Measurements from ENCODE around the gene HSD17B2. TPM values are rescaled to one million over a fixed set of nuclear protein-coding genes. Genes with fewer than 3 reads are reported as not detected.

The HSD17B2 gene
- total and polyA plus RNA-seq, 7 experiments from 2014 or later = not detected

- Mint-ChIP-seq H3K4me1 (no peaks in the 10 kb centered on the region), H3K27ac (no peak overlapping the region), H3K4me3 (no peak overlapping the region), H3K36me3 (no peaks in the 10 kb centered on the region), H3K27me3 (peaks cover 16 to 37% (median 22%) of the 10 kb centered on the region in 5 donors), H3K9me3 (peaks cover 0 to 3% (median 0%) of the 10 kb centered on the region in 11 donors)
- intact Hi-C loops (cut with micrococcal nuclease) = no loop called here
- POLR2A ChIA-PET = interaction anchor here (0.6 kb wide), 1 partner anchor 56 kb away, joined by 3 read pairs; no protein-coding TSS in a partner anchor
- H3K36me3 ChIP-seq (ENCODE audit: control insufficient read depth in 2 of 3, insufficient read depth in 3 of 3, low read length in 3 of 3) = no peaks in the 10 kb centered on the region
- no peak for ATAC-seq
- CTCF ChIA-PET = no interaction called here
- H3K9me3 ChIP-seq (ENCODE audit: control insufficient read depth in 2 of 3, low read length in 3 of 3) = no peaks in the 10 kb centered on the region
- no peak overlapping the region for H3K27ac ChIP-seq (ENCODE audit: low read depth, low read length)
- no peaks in the 10 kb centered on the region for H3K4me1 ChIP-seq (ENCODE audit: control insufficient read depth in 2 of 2, insufficient read depth in 2 of 2, low read length in 2 of 2)
- H3K27me3 ChIP-seq (ENCODE audit: control insufficient read depth in 2 of 2, insufficient read depth in 2 of 2, low read length in 2 of 2) = no peaks in the 10 kb centered on the region
- no peak overlapping the region for H3K4me3 ChIP-seq (ENCODE audit: low read length)
- DNase-seq = no peak
These were observed 15.9 kb downstream of the HSD17B2 start for GRCh38 chr16:82050909-82051357.

GRCh38 chr16:82051656-82052055 is 16.6 kb downstream of the HSD17B2 start:
- H3K27ac ChIP-seq (ENCODE audit: low read depth, low read length) = no peak overlapping the region
- Mint-ChIP-seq H3K27ac (no peak overlapping the region), H3K27me3 (peaks cover 15 to 37% (median 24%) of the 10 kb centered on the region in 5 donors), H3K4me1 (no peaks in the 10 kb centered on the region), H3K9me3 (peaks cover 0 to 3% (median 0%) of the 10 kb centered on the region in 11 donors), H3K36me3 (no peaks in the 10 kb centered on the region), H3K4me3 (no peak overlapping the region)
- H3K4me3 ChIP-seq (ENCODE audit: low read length) = no peak overlapping the region
- intact Hi-C loops (cut with micrococcal nuclease) = no loop called here
- ATAC-seq (no peak), DNase-seq (no peak)
- POLR2A ChIA-PET = no interaction called here
- no peaks in the 10 kb centered on the region for H3K4me1 ChIP-seq (ENCODE audit: control insufficient read depth in 2 of 2, insufficient read depth in 2 of 2, low read length in 2 of 2)
- no peaks in the 10 kb centered on the region for H3K36me3 ChIP-seq (ENCODE audit: control insufficient read depth in 2 of 3, insufficient read depth in 3 of 3, low read length in 3 of 3)
- no peaks in the 10 kb centered on the region for H3K27me3 ChIP-seq (ENCODE audit: control insufficient read depth in 2 of 2, insufficient read depth in 2 of 2, low read length in 2 of 2)
- CTCF ChIA-PET = no interaction called here
- no peaks in the 10 kb centered on the region for H3K9me3 ChIP-seq (ENCODE audit: control insufficient read depth in 2 of 3, low read length in 3 of 3)

GRCh38 chr16:82055117-82055516 is 20.1 kb downstream of the HSD17B2 start:
- Histone ChIP-seq H3K27me3 (ENCODE audit: control insufficient read depth in 2 of 2, insufficient read depth in 2 of 2, low read length in 2 of 2) (no peaks in the 10 kb centered on the region), H3K4me3 (ENCODE audit: low read length) (no peak overlapping the region), H3K9me3 (ENCODE audit: control insufficient read depth in 2 of 3, low read length in 3 of 3) (no peaks in the 10 kb centered on the region), H3K36me3 (ENCODE audit: control insufficient read depth in 2 of 3, insufficient read depth in 3 of 3, low read length in 3 of 3) (no peaks in the 10 kb centered on the region), H3K4me1 (ENCODE audit: control insufficient read depth in 2 of 2, insufficient read depth in 2 of 2, low read length in 2 of 2) (no peaks in the 10 kb centered on the region), H3K27ac (ENCODE audit: low read depth, low read length) (no peak overlapping the region)
- POLR2A ChIA-PET = no interaction called here
- Mint-ChIP-seq H3K4me3 (no peak overlapping the region), H3K36me3 (no peaks in the 10 kb centered on the region), H3K27me3 (peaks cover 0 to 31% (median 17%) of the 10 kb centered on the region in 5 donors), H3K9me3 (peaks cover 0 to 3% (median 0%) of the 10 kb centered on the region in 11 donors), H3K27ac (no peak overlapping the region), H3K4me1 (no peaks in the 10 kb centered on the region)
- CTCF ChIA-PET = no interaction called here
- ATAC-seq = no peak
- intact Hi-C loops (cut with micrococcal nuclease) = no loop called here
- DNase-seq = no peak

GRCh38 chr16:82055728-82056549 is 20.9 kb downstream of the HSD17B2 start:
- H3K4me1 ChIP-seq (ENCODE audit: control insufficient read depth in 2 of 2, insufficient read depth in 2 of 2, low read length in 2 of 2) = no peaks in the 10 kb centered on the region
- intact Hi-C loops (cut with micrococcal nuclease) = no loop called here
- H3K27me3 ChIP-seq (ENCODE audit: control insufficient read depth in 2 of 2, insufficient read depth in 2 of 2, low read length in 2 of 2) = no peaks in the 10 kb centered on the region
- CTCF ChIA-PET = no interaction called here
- Mint-ChIP-seq H3K9me3 (peaks cover 0 to 3% (median 0%) of the 10 kb centered on the region in 11 donors), H3K4me1 (no peaks in the 10 kb centered on the region), H3K36me3 (no peaks in the 10 kb centered on the region), H3K4me3 (no peak overlapping the region), H3K27me3 (peaks cover 8 to 34% (median 18%) of the 10 kb centered on the region in 5 donors), H3K27ac (no peak overlapping the region)
- DNase-seq (no peak), ATAC-seq (no peak)
- no peaks in the 10 kb centered on the region for H3K9me3 ChIP-seq (ENCODE audit: control insufficient read depth in 2 of 3, low read length in 3 of 3)
- H3K4me3 ChIP-seq (ENCODE audit: low read length) = no peak overlapping the region
- no peak overlapping the region for H3K27ac ChIP-seq (ENCODE audit: low read depth, low read length)
- POLR2A ChIA-PET = no interaction called here
- no peaks in the 10 kb centered on the region for H3K36me3 ChIP-seq (ENCODE audit: control insufficient read depth in 2 of 3, insufficient read depth in 3 of 3, low read length in 3 of 3)

GRCh38 chr16:82056550-82056896 is 21.5 kb downstream of the HSD17B2 start:
- H3K4me1 ChIP-seq (ENCODE audit: control insufficient read depth in 2 of 2, insufficient read depth in 2 of 2, low read length in 2 of 2) = no peaks in the 10 kb centered on the region
- no peaks in the 10 kb centered on the region for H3K36me3 Mint-ChIP-seq
- no peaks in the 10 kb centered on the region for H3K36me3 ChIP-seq (ENCODE audit: control insufficient read depth in 2 of 3, insufficient read depth in 3 of 3, low read length in 3 of 3)
- no peak overlapping the region for H3K27ac Mint-ChIP-seq
- no peaks in the 10 kb centered on the region for H3K27me3 ChIP-seq (ENCODE audit: control insufficient read depth in 2 of 2, insufficient read depth in 2 of 2, low read length in 2 of 2)
- DNase-seq = no peak
- no peak overlapping the region for H3K27ac ChIP-seq (ENCODE audit: low read depth, low read length)
- no peaks in the 10 kb centered on the region for H3K9me3 ChIP-seq (ENCODE audit: control insufficient read depth in 2 of 3, low read length in 3 of 3)
- no peak overlapping the region for H3K4me3 Mint-ChIP-seq
- H3K4me3 ChIP-seq (ENCODE audit: low read length) = no peak overlapping the region
- H3K9me3 Mint-ChIP-seq = peaks cover 0 to 3% (median 0%) of the 10 kb centered on the region in 11 donors
- ChIA-PET POLR2A (no interaction called here), CTCF (no interaction called here)
- intact Hi-C loops (cut with micrococcal nuclease) = no loop called here
- peaks cover 6 to 31% (median 19%) of the 10 kb centered on the region in 5 donors for H3K27me3 Mint-ChIP-seq
- no peaks in the 10 kb centered on the region for H3K4me1 Mint-ChIP-seq
- no peak for ATAC-seq

GRCh38 chr16:82059161-82059982 is 24.3 kb downstream of the HSD17B2 start:
- ATAC-seq (no peak), DNase-seq (no peak)
- ChIA-PET CTCF (no interaction called here), POLR2A (no interaction called here)
- peaks cover 12 to 31% (median 25%) of the 10 kb centered on the region in 5 donors for H3K27me3 Mint-ChIP-seq
- no peak overlapping the region for H3K4me3 Mint-ChIP-seq
- H3K27ac ChIP-seq (ENCODE audit: low read depth, low read length) = no peak overlapping the region
- H3K36me3 ChIP-seq (ENCODE audit: control insufficient read depth in 2 of 3, insufficient read depth in 3 of 3, low read length in 3 of 3) = no peaks in the 10 kb centered on the region
- H3K4me3 ChIP-seq (ENCODE audit: low read length) = no peak overlapping the region
- no peaks in the 10 kb centered on the region for H3K9me3 ChIP-seq (ENCODE audit: control insufficient read depth in 2 of 3, low read length in 3 of 3)
- H3K27me3 ChIP-seq (ENCODE audit: control insufficient read depth in 2 of 2, insufficient read depth in 2 of 2, low read length in 2 of 2) = no peaks in the 10 kb centered on the region
- H3K9me3 Mint-ChIP-seq = peaks cover 0 to 3% (median 0%) of the 10 kb centered on the region in 11 donors
- no peaks in the 10 kb centered on the region for H3K4me1 ChIP-seq (ENCODE audit: control insufficient read depth in 2 of 2, insufficient read depth in 2 of 2, low read length in 2 of 2)
- no peak overlapping the region for H3K27ac Mint-ChIP-seq
- no peaks in the 10 kb centered on the region for H3K4me1 Mint-ChIP-seq
- intact Hi-C loops (cut with micrococcal nuclease) = no loop called here
- no peaks in the 10 kb centered on the region for H3K36me3 Mint-ChIP-seq
